Measurements from ENCODE around the gene RSPO3.
A peak's percentile ranks its signal among the peaks of the same experiment; 100 is the strongest.

The RSPO3 gene

GRCh38 chr6:127190552-127190951, 72.1 kb downstream of the RSPO3 start:
- Histone ChIP-seq H3K9me3 (no peaks in the 10 kb centered on the region), H3K4me3 (ENCODE audit: low read depth in 1 of 2, low read length in 1 of 2) (no peak overlapping the region), H3K27ac (no peak overlapping the region), H3K36me3 (no peaks in the 10 kb centered on the region), H3K27me3 (no peaks in the 10 kb centered on the region), H3K4me1 (ENCODE audit: control insufficient read depth in 1 of 2, insufficient read depth in 1 of 2, low read depth in 1 of 2, low read length in 1 of 2) (peaks cover 23 to 28% of the 10 kb centered on the region in 2 experiments)
- TF ChIP-seq CTCF (IDR thresholded peaks at IDR 0.05) = no peak

GRCh38 chr6:127191716-127192115, 73.2 kb downstream of the RSPO3 start:
- TF ChIP-seq CTCF (IDR thresholded peaks at IDR 0.05) = no peak
- H3K4me1 ChIP-seq (ENCODE audit: control insufficient read depth in 1 of 2, insufficient read depth in 1 of 2, low read depth in 1 of 2, low read length in 1 of 2) = peaks cover 23 to 28% of the 10 kb centered on the region in 2 experiments
- H3K27ac ChIP-seq = no peak overlapping the region
- no peak overlapping the region for H3K4me3 ChIP-seq (ENCODE audit: low read depth in 1 of 2, low read length in 1 of 2)
- no peaks in the 10 kb centered on the region for H3K36me3 ChIP-seq
- no peaks in the 10 kb centered on the region for H3K9me3 ChIP-seq
- H3K27me3 ChIP-seq = no peaks in the 10 kb centered on the region

- Histone ChIP-seq H3K4me1 (ENCODE audit: control insufficient read depth in 1 of 2, insufficient read depth in 1 of 2, low read depth in 1 of 2, low read length in 1 of 2) (peaks cover 23 to 32% of the 10 kb centered on the region in 2 experiments), H3K36me3 (no peaks in the 10 kb centered on the region), H3K4me3 (ENCODE audit: low read depth in 1 of 2, low read length in 1 of 2) (no peak overlapping the region), H3K27me3 (no peaks in the 10 kb centered on the region), H3K27ac (peak overlapping the region; percentile 74), H3K9me3 (no peaks in the 10 kb centered on the region)
- no peak for TF ChIP-seq CTCF (IDR thresholded peaks at IDR 0.05)
These were observed 74.6 kb downstream of the RSPO3 start for GRCh38 chr6:127192911-127193541.

GRCh38 chr6:127195833-127196232, 77.4 kb downstream of the RSPO3 start:
- Histone ChIP-seq H3K4me3 (ENCODE audit: low read depth in 1 of 2, low read length in 1 of 2) (no peak overlapping the region), H3K36me3 (no peaks in the 10 kb centered on the region), H3K27me3 (no peaks in the 10 kb centered on the region), H3K9me3 (no peaks in the 10 kb centered on the region), H3K4me1 (ENCODE audit: control insufficient read depth in 1 of 2, insufficient read depth in 1 of 2, low read depth in 1 of 2, low read length in 1 of 2) (peaks cover 39 to 59% of the 10 kb centered on the region in 2 experiments), H3K27ac (no peak overlapping the region)
- TF ChIP-seq CTCF (IDR thresholded peaks at IDR 0.05) = no peak

GRCh38 chr6:127198549-127198948, 80.1 kb downstream of the RSPO3 start:
- no peak overlapping the region for H3K4me3 ChIP-seq (ENCODE audit: low read depth in 1 of 2, low read length in 1 of 2)
- H3K27me3 ChIP-seq = no peaks in the 10 kb centered on the region
- peaks cover 21 to 38% of the 10 kb centered on the region in 2 experiments for H3K4me1 ChIP-seq (ENCODE audit: control insufficient read depth in 1 of 2, insufficient read depth in 1 of 2, low read depth in 1 of 2, low read length in 1 of 2)
- no peaks in the 10 kb centered on the region for H3K9me3 ChIP-seq
- no peaks in the 10 kb centered on the region for H3K36me3 ChIP-seq
- TF ChIP-seq CTCF (IDR thresholded peaks at IDR 0.05) = no peak
- H3K27ac ChIP-seq = no peak overlapping the region

Data from neutrophil (primary cell).